ENCODE results near the gene GAD2.
"Not testable (repeated sequence)": the region's sequence is repeated elsewhere in the genome, so short reads cannot be mapped to it uniquely, and the experiment has no call there.

Gene GAD2

GRCh38 chr10:26296360-26296759, 79.8 kb downstream of the GAD2 start:
- in situ Hi-C loops (cut with HindIII; ENCODE audit: low pct_ligation_motif_present, low pct_unique_long_range_greater_than_20kb, low sequenced_read_pairs): no loop called here
- DNase-seq: no peak

GRCh38 chr10:26300001-26300400, 83.4 kb downstream of the GAD2 start:
- in situ Hi-C loops (cut with HindIII; ENCODE audit: low pct_ligation_motif_present, low pct_unique_long_range_greater_than_20kb, low sequenced_read_pairs): no loop called here
- DNase-seq: no peak

- DNase-seq: no peak
- in situ Hi-C loops (cut with HindIII; ENCODE audit: low pct_ligation_motif_present, low pct_unique_long_range_greater_than_20kb, low sequenced_read_pairs): no loop called here
Observed at GRCh38 chr10:26303366-26303765, 86.8 kb downstream of the GAD2 start.

- in situ Hi-C loops (cut with HindIII; ENCODE audit: low pct_ligation_motif_present, low pct_unique_long_range_greater_than_20kb, low sequenced_read_pairs): no loop called here
- DNase-seq: no peak
Observed at GRCh38 chr10:26310361-26310760, 93.8 kb downstream of the GAD2 start.

GRCh38 chr10:26311383-26311940, 94.9 kb downstream of the GAD2 start:
- in situ Hi-C loops (cut with HindIII; ENCODE audit: low pct_ligation_motif_present, low pct_unique_long_range_greater_than_20kb, low sequenced_read_pairs): no loop called here
- no peak for DNase-seq

- DNase-seq: no peak
- in situ Hi-C loops (cut with HindIII; ENCODE audit: low pct_ligation_motif_present, low pct_unique_long_range_greater_than_20kb, low sequenced_read_pairs): no loop called here
Observed at GRCh38 chr10:26314265-26315013, 97.9 kb downstream of the GAD2 start.

GRCh38 chr10:26318672-26319071, 102.1 kb downstream of the GAD2 start:
- in situ Hi-C loops (cut with HindIII; ENCODE audit: low pct_ligation_motif_present, low pct_unique_long_range_greater_than_20kb, low sequenced_read_pairs): no loop called here
- no peak for DNase-seq

GRCh38 chr10:26323219-26323618, 106.6 kb downstream of the GAD2 start:
- DNase-seq: no peak
- in situ Hi-C loops (cut with HindIII; ENCODE audit: low pct_ligation_motif_present, low pct_unique_long_range_greater_than_20kb, low sequenced_read_pairs): no loop called here

- DNase-seq: no peak
- in situ Hi-C loops (cut with HindIII; ENCODE audit: low pct_ligation_motif_present, low pct_unique_long_range_greater_than_20kb, low sequenced_read_pairs): no loop called here
Observed at GRCh38 chr10:26326851-26327250, 110.3 kb downstream of the GAD2 start.

GRCh38 chr10:26327811-26328210, 111.2 kb downstream of the GAD2 start:
- in situ Hi-C loops (cut with HindIII; ENCODE audit: low pct_ligation_motif_present, low pct_unique_long_range_greater_than_20kb, low sequenced_read_pairs): no loop called here
- no peak for DNase-seq

GRCh38 chr10:26331371-26331770, 114.8 kb downstream of the GAD2 start:
- DNase-seq: no peak
- in situ Hi-C loops (cut with HindIII; ENCODE audit: low pct_ligation_motif_present, low pct_unique_long_range_greater_than_20kb, low sequenced_read_pairs): no loop called here

- in situ Hi-C loops (cut with HindIII; ENCODE audit: low pct_ligation_motif_present, low pct_unique_long_range_greater_than_20kb, low sequenced_read_pairs): no loop called here
- DNase-seq: peak; percentile 3
Observed at GRCh38 chr10:26334232-26334931, 117.8 kb downstream of the GAD2 start.

GRCh38 chr10:26334932-26335573, 118.5 kb downstream of the GAD2 start:
- DNase-seq: peak; percentile 77

GRCh38 chr10:26335574-26336093, 119.1 kb downstream of the GAD2 start:
- DNase-seq: no peak
- in situ Hi-C loops (cut with HindIII; ENCODE audit: low pct_ligation_motif_present, low pct_unique_long_range_greater_than_20kb, low sequenced_read_pairs): no loop called here

More at GRCh38 chr10:26334932-26335573, 118.5 kb downstream of the GAD2 start:
- in situ Hi-C loops (cut with HindIII; ENCODE audit: low pct_ligation_motif_present, low pct_unique_long_range_greater_than_20kb, low sequenced_read_pairs): no loop called here

GRCh38 chr10:26336979-26337378, 120.4 kb downstream of the GAD2 start:
- in situ Hi-C loops (cut with HindIII; ENCODE audit: low pct_ligation_motif_present, low pct_unique_long_range_greater_than_20kb, low sequenced_read_pairs): no loop called here
- no peak for DNase-seq

GRCh38 chr10:26341701-26342100, 125.1 kb downstream of the GAD2 start:
- in situ Hi-C loops (cut with HindIII; ENCODE audit: low pct_ligation_motif_present, low pct_unique_long_range_greater_than_20kb, low sequenced_read_pairs): no loop called here
- DNase-seq: no peak

GRCh38 chr10:26348821-26349417, 132.3 kb downstream of the GAD2 start:
- DNase-seq; in situ Hi-C loops (cut with HindIII; ENCODE audit: low pct_ligation_motif_present, low pct_unique_long_range_greater_than_20kb, low sequenced_read_pairs): not testable (repeated sequence)

All from ACHN (cell line).